Measurements from ENCODE around the gene MAP2. TPM values are rescaled to one million over a fixed set of nuclear protein-coding genes. Genes with fewer than 3 reads are reported as not detected.

MAP2 gene
- total RNA-seq, 1 experiment from 2014 or later, result 7.6 TPM

DNA sequence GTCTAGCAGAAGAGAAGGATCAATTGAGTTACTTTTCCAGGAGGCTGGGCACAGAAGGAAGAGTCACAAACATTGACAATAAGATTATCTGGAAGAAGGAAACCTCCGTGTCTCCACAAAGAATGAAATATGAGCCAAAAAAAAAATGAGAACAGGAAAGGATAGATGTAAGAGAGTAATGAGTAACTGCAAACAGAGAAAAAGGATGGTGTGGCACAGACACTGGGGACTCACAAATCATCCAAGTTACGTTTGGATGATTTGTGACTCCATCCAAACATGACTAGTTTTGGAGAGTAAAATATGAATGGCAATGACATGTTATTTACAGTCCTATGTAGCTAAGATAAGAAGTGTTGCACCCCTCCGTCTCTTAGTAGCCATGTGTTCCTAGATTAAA lies 42.8 kb upstream of the MAP2 start:
- Mint-ChIP-seq H3K4me3 (no peak overlapping the region), H3K27me3 (ENCODE audit: low read depth) (no peaks in the 10 kb centered on the region), H3K4me1 (peaks cover 9% of the 10 kb centered on the region), H3K9me3 (peaks cover 10% of the 10 kb centered on the region), H3K36me3 (peaks cover 2% of the 10 kb centered on the region; the same call in 1 of the 2 replicates), H3K27ac (no peak overlapping the region)
- ChIA-PET CTCF (no interaction called here), POLR2A (no interaction called here)
- no peak for ATAC-seq
- DNase-seq (ENCODE audit: low spot score), result no peak
- TF ChIP-seq SP1 (CRISPR knock-in tag; conservative IDR thresholded peaks at IDR 0.05) (no peak), ZNF423 (CRISPR knock-in tag; IDR thresholded peaks at IDR 0.05) (no peak), SMAD4 (CRISPR knock-in tag; IDR thresholded peaks at IDR 0.05) (no peak), CDX4 (CRISPR knock-in tag; IDR thresholded peaks at IDR 0.05; ENCODE audit: borderline replicate concordance) (no peak), CREB1 (CRISPR knock-in tag; IDR thresholded peaks at IDR 0.05) (no peak), STAT6 (CRISPR knock-in tag; conservative IDR thresholded peaks at IDR 0.05; ENCODE audit: low read depth) (no peak), ZNF232 (CRISPR knock-in tag; IDR thresholded peaks at IDR 0.05) (no peak), JUN (CRISPR knock-in tag; IDR thresholded peaks at IDR 0.05) (no peak), ZNF396 (CRISPR knock-in tag; IDR thresholded peaks at IDR 0.05; ENCODE audit: borderline replicate concordance) (no peak), ZNF671 (CRISPR knock-in tag; IDR thresholded peaks at IDR 0.05) (no peak), AR (CRISPR knock-in tag; IDR thresholded peaks at IDR 0.05) (no peak)
- TF ChIP-seq, protein P1, sequence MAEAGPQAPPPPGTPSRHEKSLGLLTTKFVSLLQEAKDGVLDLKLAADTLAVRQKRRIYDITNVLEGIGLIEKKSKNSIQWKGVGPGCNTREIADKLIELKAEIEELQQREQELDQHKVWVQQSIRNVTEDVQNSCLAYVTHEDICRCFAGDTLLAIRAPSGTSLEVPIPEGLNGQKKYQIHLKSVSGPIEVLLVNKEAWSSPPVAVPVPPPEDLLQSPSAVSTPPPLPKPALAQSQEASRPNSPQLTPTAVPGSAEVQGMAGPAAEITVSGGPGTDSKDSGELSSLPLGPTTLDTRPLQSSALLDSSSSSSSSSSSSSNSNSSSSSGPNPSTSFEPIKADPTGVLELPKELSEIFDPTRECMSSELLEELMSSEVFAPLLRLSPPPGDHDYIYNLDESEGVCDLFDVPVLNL (CRISPR knock-in tag; IDR thresholded peaks at IDR 0.05; ENCODE audit: borderline replicate concordance, low read depth), result no peak
- TF ChIP-seq, protein P2, sequence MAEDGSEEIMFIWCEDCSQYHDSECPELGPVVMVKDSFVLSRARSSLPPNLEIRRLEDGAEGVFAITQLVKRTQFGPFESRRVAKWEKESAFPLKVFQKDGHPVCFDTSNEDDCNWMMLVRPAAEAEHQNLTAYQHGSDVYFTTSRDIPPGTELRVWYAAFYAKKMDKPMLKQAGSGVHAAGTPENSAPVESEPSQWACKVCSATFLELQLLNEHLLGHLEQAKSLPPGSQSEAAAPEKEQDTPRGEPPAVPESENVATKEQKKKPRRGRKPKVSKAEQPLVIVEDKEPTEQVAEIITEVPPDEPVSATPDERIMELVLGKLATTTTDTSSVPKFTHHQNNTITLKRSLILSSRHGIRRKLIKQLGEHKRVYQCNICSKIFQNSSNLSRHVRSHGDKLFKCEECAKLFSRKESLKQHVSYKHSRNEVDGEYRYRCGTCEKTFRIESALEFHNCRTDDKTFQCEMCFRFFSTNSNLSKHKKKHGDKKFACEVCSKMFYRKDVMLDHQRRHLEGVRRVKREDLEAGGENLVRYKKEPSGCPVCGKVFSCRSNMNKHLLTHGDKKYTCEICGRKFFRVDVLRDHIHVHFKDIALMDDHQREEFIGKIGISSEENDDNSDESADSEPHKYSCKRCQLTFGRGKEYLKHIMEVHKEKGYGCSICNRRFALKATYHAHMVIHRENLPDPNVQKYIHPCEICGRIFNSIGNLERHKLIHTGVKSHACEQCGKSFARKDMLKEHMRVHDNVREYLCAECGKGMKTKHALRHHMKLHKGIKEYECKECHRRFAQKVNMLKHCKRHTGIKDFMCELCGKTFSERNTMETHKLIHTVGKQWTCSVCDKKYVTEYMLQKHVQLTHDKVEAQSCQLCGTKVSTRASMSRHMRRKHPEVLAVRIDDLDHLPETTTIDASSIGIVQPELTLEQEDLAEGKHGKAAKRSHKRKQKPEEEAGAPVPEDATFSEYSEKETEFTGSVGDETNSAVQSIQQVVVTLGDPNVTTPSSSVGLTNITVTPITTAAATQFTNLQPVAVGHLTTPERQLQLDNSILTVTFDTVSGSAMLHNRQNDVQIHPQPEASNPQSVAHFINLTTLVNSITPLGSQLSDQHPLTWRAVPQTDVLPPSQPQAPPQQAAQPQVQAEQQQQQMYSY (CRISPR knock-in tag; IDR thresholded peaks at IDR 0.05), result no peak
- TF ChIP-seq, protein P3, sequence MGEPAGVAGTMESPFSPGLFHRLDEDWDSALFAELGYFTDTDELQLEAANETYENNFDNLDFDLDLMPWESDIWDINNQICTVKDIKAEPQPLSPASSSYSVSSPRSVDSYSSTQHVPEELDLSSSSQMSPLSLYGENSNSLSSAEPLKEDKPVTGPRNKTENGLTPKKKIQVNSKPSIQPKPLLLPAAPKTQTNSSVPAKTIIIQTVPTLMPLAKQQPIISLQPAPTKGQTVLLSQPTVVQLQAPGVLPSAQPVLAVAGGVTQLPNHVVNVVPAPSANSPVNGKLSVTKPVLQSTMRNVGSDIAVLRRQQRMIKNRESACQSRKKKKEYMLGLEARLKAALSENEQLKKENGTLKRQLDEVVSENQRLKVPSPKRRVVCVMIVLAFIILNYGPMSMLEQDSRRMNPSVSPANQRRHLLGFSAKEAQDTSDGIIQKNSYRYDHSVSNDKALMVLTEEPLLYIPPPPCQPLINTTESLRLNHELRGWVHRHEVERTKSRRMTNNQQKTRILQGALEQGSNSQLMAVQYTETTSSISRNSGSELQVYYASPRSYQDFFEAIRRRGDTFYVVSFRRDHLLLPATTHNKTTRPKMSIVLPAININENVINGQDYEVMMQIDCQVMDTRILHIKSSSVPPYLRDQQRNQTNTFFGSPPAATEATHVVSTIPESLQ (CRISPR knock-in tag; IDR thresholded peaks at IDR 0.05), result no peak
- TF ChIP-seq, protein P4, sequence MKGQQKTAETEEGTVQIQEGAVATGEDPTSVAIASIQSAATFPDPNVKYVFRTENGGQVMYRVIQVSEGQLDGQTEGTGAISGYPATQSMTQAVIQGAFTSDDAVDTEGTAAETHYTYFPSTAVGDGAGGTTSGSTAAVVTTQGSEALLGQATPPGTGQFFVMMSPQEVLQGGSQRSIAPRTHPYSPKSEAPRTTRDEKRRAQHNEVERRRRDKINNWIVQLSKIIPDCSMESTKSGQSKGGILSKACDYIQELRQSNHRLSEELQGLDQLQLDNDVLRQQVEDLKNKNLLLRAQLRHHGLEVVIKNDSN (CRISPR knock-in tag; IDR thresholded peaks at IDR 0.05), result no peak
- TF ChIP-seq, protein P5, sequence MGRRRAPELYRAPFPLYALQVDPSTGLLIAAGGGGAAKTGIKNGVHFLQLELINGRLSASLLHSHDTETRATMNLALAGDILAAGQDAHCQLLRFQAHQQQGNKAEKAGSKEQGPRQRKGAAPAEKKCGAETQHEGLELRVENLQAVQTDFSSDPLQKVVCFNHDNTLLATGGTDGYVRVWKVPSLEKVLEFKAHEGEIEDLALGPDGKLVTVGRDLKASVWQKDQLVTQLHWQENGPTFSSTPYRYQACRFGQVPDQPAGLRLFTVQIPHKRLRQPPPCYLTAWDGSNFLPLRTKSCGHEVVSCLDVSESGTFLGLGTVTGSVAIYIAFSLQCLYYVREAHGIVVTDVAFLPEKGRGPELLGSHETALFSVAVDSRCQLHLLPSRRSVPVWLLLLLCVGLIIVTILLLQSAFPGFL (CRISPR knock-in tag; IDR thresholded peaks at IDR 0.05; ENCODE audit: borderline replicate concordance), result no peak
- TF ChIP-seq, protein P6, sequence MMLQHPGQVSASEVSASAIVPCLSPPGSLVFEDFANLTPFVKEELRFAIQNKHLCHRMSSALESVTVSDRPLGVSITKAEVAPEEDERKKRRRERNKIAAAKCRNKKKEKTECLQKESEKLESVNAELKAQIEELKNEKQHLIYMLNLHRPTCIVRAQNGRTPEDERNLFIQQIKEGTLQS (CRISPR knock-in tag; conservative IDR thresholded peaks at IDR 0.05), result no peak
